ENCODE results near the gene S100PBP. TPM values are rescaled to one million over a fixed set of nuclear protein-coding genes. Genes with fewer than 3 reads are reported as not detected.

S100PBP gene
- polyA plus RNA-seq, 2 of the 4 experiments (the other 2 are of a cell fraction), result 16.1 to 41.9 TPM

DNA sequence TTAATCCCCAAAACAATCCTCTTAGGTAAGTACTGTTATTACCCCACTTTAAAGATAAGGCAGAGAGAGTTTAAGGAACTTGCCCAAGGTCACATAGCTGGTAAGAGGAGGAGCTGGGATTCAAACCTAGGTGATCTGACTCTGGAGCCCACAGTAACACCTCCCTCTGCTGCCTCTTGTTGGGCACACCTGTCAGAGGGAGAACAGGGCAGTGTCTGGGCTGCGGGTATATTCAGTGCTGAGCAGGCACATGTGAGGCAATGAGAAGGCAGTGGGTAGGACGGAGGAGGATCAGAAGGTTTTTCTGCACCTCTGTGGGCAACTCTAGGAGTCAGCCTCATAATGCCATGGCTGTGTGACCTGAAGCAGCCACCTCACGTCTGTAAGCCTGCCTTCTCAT, 70.7 kb downstream of the S100PBP start:
- H3K4me1 ChIP-seq, result peaks cover 4% of the 10 kb centered on the region; the same call in 1 of the 3 replicates
- no peak overlapping the region for H3K27ac ChIP-seq
- ChIA-PET CTCF (interaction anchor here (1.3 to 5.3 kb wide), 4 partner anchors 11 to 198 kb away, joined by 3 to 30 read pairs (median 8); no protein-coding TSS in a partner anchor), POLR2A (no interaction called here)
- TF ChIP-seq RFX5 (IDR thresholded peaks at IDR 0.05) (no peak), ZC3H11A (IDR thresholded peaks at IDR 0.05) (no peak), CHD2 (IDR thresholded peaks at IDR 0.05; ENCODE audit: low read length, partially characterized antibody) (no peak), HEYL (CRISPR knock-in tag; IDR thresholded peaks at IDR 0.05) (no peak), RAD21 (conservative IDR thresholded peaks at IDR 0.05 in 1 of 2, IDR thresholded peaks at IDR 0.05 in 1 of 2) (no peak), CHD4 (IDR thresholded peaks at IDR 0.05; ENCODE audit: borderline replicate concordance) (no peak), JUNB (IDR thresholded peaks at IDR 0.05) (no peak), CEBPB (IDR thresholded peaks at IDR 0.05) (no peak), MYC (IDR thresholded peaks at IDR 0.05; ENCODE audit: borderline replicate concordance, low read length) (no peak), MAFK (IDR thresholded peaks at IDR 0.05; ENCODE audit: partially characterized antibody) (no peak), PHF8 (IDR thresholded peaks at IDR 0.05; ENCODE audit: borderline replicate concordance, low read depth) (no peak), EP300 (IDR thresholded peaks at IDR 0.05) (no peak), EHMT2 (IDR thresholded peaks at IDR 0.05; ENCODE audit: low read depth) (no peak), FOXS1 (CRISPR knock-in tag; IDR thresholded peaks at IDR 0.05) (no peak), HOXA7 (CRISPR knock-in tag; IDR thresholded peaks at IDR 0.05) (no peak), POLR2AphosphoS2 (conservative IDR thresholded peaks at IDR 0.05; ENCODE audit: low read length) (no peak), KDM1A (IDR thresholded peaks at IDR 0.05; ENCODE audit: low read depth) (no peak)
- TF ChIP-seq, protein P1, sequence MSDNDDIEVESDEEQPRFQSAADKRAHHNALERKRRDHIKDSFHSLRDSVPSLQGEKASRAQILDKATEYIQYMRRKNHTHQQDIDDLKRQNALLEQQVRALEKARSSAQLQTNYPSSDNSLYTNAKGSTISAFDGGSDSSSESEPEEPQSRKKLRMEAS (IDR thresholded peaks at IDR 0.05), result no peak
- TF ChIP-seq, protein P2, sequence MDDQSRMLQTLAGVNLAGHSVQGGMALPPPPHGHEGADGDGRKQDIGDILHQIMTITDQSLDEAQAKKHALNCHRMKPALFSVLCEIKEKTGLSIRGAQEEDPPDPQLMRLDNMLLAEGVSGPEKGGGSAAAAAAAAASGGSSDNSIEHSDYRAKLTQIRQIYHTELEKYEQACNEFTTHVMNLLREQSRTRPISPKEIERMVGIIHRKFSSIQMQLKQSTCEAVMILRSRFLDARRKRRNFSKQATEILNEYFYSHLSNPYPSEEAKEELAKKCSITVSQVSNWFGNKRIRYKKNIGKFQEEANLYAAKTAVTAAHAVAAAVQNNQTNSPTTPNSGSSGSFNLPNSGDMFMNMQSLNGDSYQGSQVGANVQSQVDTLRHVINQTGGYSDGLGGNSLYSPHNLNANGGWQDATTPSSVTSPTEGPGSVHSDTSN (IDR thresholded peaks at IDR 0.05), result no peak
- H3K9me3 ChIP-seq, result no peaks in the 10 kb centered on the region
- H3K4me3 ChIP-seq, result no peak overlapping the region
- FAIRE-seq (no peak), ATAC-seq (no peak), DNase-seq (ENCODE audit: low read depth in 1 of 2, low spot score in 1 of 2) (no peak)
- WGBS (ENCODE audit: missing lambda C conversion rate), result 34% methylated on average over 3 of the region's 3 CpGs
- no peak overlapping the region for H3K4me2 ChIP-seq

DNA sequence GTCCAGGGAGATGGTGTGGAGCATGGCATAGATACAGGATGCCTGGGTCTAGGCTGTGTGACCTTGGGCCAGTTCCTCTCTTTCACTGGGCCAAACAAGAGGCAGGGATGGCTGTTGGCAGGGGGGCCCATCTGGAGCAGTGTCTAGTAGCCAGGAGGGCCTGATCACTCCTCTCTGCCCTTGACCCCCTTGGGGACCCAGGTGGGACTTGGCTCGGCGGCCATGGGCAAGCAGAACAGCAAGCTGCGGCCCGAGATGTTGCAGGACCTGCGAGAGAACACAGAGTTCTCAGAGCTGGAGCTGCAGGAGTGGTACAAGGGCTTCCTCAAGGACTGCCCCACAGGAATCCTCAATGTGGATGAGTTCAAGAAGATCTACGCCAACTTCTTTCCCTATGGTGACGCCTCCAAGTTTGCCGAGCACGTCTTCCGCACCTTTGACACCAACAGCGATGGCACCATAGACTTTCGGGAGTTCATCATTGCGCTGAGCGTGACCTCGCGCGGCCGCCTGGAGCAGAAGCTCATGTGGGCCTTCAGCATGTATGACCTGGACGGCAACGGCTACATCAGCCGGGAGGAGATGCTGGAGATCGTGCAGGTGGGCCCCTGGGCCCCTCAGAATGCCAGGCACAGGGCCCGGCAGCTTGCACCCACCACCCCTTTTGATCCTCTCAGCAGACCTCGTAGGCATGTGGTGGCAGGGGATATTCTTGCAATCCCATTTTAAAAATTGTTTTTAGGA, 71.4 kb downstream of the S100PBP start:
- ATAC-seq (no peak), FAIRE-seq (no peak), DNase-seq (ENCODE audit: low read depth in 1 of 2, low spot score in 1 of 2) (no peak)
- CTCF ChIA-PET, result interaction anchor here (1.3 to 5.3 kb wide), 4 partner anchors 10 to 197 kb away, joined by 3 to 30 read pairs (median 5); no protein-coding TSS in a partner anchor
- no peak for TF ChIP-seq ZFP36 (IDR thresholded peaks at IDR 0.05; ENCODE audit: borderline replicate concordance, partially characterized antibody)
- no peak for TF ChIP-seq FOSL2 (IDR thresholded peaks at IDR 0.05)
- no peak for TF ChIP-seq FOSL2 (CRISPR knock-in tag; IDR thresholded peaks at IDR 0.05)
- TF ChIP-seq EHMT2 (IDR thresholded peaks at IDR 0.05; ENCODE audit: low read depth), result no peak
- no peak for TF ChIP-seq HDAC2 (IDR thresholded peaks at IDR 0.05)
- TF ChIP-seq, protein P3, sequence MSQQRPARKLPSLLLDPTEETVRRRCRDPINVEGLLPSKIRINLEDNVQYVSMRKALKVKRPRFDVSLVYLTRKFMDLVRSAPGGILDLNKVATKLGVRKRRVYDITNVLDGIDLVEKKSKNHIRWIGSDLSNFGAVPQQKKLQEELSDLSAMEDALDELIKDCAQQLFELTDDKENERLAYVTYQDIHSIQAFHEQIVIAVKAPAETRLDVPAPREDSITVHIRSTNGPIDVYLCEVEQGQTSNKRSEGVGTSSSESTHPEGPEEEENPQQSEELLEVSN (IDR thresholded peaks at IDR 0.05; ENCODE audit: borderline replicate concordance, low read depth), result no peak
- TF ChIP-seq RNF2 (IDR thresholded peaks at IDR 0.05; ENCODE audit: borderline replicate concordance, low read depth), result no peak
- TF ChIP-seq, protein P2 (IDR thresholded peaks at IDR 0.05), result no peak
- no peak for TF ChIP-seq HOXB13 (CRISPR knock-in tag; IDR thresholded peaks at IDR 0.05; ENCODE audit: low read depth)
- TF ChIP-seq ZC3H11A (IDR thresholded peaks at IDR 0.05), result no peak
- no peak for TF ChIP-seq CBX8 (IDR thresholded peaks at IDR 0.05)
- no peak for TF ChIP-seq NFE2L2 (conservative IDR thresholded peaks at IDR 0.05; ENCODE audit: low read length)
- TF ChIP-seq CHD2 (IDR thresholded peaks at IDR 0.05; ENCODE audit: low read length, partially characterized antibody), result no peak
- no peak for TF ChIP-seq GATA3 (IDR thresholded peaks at IDR 0.05; ENCODE audit: borderline replicate concordance)
- TF ChIP-seq FOXS1 (CRISPR knock-in tag; IDR thresholded peaks at IDR 0.05), result no peak
- no peak for TF ChIP-seq SMC3 (IDR thresholded peaks at IDR 0.05)
- no peak for TF ChIP-seq HOXB5 (CRISPR knock-in tag; IDR thresholded peaks at IDR 0.05)
- Histone ChIP-seq H3K9me3 (no peaks in the 10 kb centered on the region), H3K4me3 (no peak overlapping the region), H3K4me1 (peaks cover 6% of the 10 kb centered on the region; the same call in 1 of the 3 replicates), H3K27ac (no peak overlapping the region), H3K4me2 (no peak overlapping the region)
- WGBS (ENCODE audit: missing lambda C conversion rate), result 74% methylated on average over 15 of the region's 24 CpGs
- POLR2A ChIA-PET, result no interaction called here

Measured in A549 (cell line).